GM13976 (cell line): ENCODE measurements around the gene FYTTD1.

Experiments used
- DNase-seq: peaks from one replicate; pipeline ENCODE4 v3.0.0; 2012; ENCODE audit warnings: low spot score
- CTCF ChIP-seq: IDR thresholded peaks from 2 replicates; pipeline ENCODE4 v1.5.1; 2012; ENCODE audit warnings: borderline replicate concordance, mild to moderate bottlenecking; ENCODE audit not compliant: insufficient read depth; ENCODE audit errors: extremely low read depth, missing control alignments, control extremely low read depth
- in situ Hi-C: fragments of 300-500 bp; cut with MboI; formaldehyde crosslinking; loops from one replicate; pipeline ENCODE4 v1.12.0; 2022; ENCODE audit warnings: low sequenced_read_pairs, mixed read lengths, inconsistent platforms; ENCODE audit not compliant: unreplicated experiment

Gene FYTTD1

GRCh38 chr3:197790033-197790432 is 40.4 kb downstream of the FYTTD1 start:
- no peak for TF ChIP-seq CTCF
- no peak for DNase-seq
- in situ Hi-C loops: no loop called here

DNA sequence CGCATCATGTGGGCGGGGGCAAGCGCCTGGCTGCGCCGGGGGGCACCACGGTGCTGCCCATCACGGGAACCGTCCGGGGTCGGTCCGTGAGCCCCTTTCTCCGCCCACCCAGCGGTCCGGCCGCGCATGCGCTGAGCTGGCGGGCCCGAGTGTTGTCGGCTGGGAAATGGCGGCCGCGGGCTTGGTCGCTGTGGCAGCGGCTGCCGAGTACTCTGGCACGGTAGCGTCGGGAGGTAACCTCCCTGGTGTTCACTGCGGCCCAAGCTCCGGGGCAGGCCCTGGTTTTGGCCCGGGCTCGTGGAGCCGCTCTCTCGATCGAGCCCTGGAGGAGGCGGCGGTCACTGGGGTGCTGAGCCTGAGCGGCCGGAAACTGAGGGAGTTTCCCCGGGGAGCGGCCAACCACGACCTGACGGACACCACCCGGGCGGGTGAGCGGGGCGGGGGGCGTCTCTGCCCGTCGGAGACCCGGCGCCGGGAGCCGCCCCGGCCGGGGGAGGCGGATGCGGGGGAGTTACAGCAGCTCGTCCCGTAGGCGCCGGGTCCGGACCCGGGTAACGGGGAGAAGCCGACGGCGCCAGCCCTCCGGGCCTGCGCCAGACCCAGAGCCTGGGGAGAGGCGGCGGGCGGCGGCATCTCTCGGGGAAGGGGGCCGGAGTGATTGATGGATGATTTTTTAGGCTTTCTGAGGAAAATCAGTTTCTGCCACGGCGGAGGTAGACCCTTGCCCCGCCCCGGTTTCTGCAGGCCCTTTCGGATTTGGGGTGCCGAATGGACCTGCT is 41.6 kb downstream of the FYTTD1 start, which contains the start of gene LRCH3:
Gene LRCH3 (plus strand): TSS at position 142 of the 779 bp plus-strand sequence. CDS start 25 bp downstream, at position 167.
- in situ Hi-C loops: no loop called here
- TF ChIP-seq CTCF: no peak

DNA sequence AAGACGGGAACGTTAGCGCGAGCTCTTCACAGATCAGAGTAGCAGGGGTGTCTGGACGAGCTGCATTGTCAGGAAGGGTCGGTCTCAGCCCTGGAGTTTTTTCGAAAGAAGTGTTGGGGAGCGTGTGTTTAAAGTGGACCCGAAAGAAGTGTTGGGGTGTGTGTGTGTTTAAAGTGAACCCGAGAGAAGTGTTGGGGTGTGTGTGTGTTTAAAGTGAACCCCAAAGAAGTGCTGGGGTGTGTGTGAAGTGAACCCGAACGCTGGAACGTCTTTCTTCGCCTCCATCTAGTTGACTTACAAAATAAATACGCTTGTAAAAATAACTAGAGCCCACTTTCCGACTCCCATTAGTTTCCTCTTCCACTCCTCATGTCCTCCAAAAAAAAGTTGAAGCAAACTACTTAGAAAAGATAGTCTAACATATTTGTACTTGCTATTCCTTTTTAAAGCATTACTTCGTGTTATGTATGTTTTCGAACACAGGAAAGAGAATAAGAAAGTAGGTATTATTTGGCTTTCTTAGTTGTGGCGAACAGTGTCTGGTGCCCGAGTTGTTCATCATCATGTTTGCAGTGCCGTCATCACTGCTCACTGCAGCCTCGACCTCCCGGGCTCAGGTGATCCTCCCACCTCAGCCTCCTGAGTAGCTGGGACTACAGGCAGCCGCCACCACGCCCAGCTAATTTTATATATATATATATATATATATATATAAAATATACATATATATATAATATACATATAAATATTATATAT is 42.4 kb downstream of the FYTTD1 start:
- in situ Hi-C loops: no loop called here
- DNase-seq: peak; percentile 61
- TF ChIP-seq CTCF: no peak

More for the DNA sequence above, 41.6 kb downstream of the FYTTD1 start, which contains the start of gene LRCH3:
- DNase-seq: peak; percentile 92

DNA sequence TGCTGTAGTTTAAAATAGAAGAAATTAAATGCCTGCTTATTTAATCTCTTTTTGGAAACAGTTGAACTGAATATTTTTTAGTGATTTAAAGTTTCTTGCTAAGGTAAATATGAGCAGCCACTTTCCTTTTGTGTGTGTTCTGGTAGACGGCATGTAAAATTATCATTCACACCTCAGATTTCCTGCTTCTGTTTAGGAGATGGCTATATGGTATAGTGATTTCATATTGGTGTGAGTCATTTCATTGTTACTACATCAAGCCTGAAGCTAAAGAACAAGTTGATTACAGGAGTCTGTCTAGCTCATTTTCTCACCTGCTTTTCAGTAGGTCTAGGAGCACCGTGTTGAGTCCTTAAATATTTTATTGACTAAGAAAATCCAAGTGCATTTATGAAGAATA is 43.6 kb downstream of the FYTTD1 start:
- TF ChIP-seq CTCF: no peak
- in situ Hi-C loops: no loop called here
- DNase-seq: peak; percentile 57

DNA sequence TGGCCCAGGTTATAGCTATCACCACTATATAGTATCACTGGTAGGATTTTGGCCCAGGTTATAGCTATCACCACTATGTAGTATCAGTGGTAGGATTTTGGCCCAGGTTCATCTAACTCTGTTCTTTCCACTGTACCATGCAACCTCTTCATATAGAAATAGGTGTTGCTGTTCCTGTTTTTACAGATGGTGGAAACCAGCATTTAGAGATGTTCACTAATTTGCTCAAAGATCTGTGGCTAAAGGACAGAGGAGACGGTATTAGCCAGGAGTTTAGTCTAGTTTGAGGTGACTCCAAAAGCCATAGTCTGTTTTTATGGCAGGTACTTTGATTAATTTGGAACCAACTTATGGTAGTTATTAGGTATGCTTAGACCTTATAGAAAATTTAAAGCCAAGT is 44.4 kb downstream of the FYTTD1 start:
- no peak for DNase-seq
- in situ Hi-C loops: no loop called here
- no peak for TF ChIP-seq CTCF

DNA sequence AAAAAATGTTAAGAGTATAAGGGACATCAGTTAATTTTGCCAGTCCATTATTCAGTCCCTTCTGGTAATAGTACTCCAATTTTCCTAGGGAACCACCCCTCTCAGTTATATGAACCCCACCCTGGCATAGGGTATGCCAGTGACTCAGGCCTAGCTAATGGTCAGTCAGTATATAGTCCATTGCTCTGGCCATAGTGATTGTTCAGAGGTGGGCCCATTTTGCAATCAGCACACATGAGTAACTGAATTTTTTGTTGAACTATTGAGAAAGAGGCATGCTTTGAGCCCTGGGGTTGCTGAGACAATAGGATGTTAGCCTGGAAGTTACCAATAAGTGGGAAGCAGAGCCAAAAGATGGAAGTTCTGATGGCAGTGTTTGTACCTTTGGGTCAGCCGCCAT is 45.5 kb downstream of the FYTTD1 start:
- in situ Hi-C loops: no loop called here
- DNase-seq: no peak
- no peak for TF ChIP-seq CTCF
